ENCODE results near the gene FBXO4. TPM values are rescaled to one million over a fixed set of nuclear protein-coding genes. Genes with fewer than 3 reads are reported as not detected.
A peak's percentile ranks its signal among the peaks of the same experiment; 100 is the strongest.

The FBXO4 gene
- total and polyA plus RNA-seq, 2 of the 8 experiments (the other 6 are each of a cell fraction or from before 2014, with no cell fraction given) = 0.60 to 0.88 TPM

DNA sequence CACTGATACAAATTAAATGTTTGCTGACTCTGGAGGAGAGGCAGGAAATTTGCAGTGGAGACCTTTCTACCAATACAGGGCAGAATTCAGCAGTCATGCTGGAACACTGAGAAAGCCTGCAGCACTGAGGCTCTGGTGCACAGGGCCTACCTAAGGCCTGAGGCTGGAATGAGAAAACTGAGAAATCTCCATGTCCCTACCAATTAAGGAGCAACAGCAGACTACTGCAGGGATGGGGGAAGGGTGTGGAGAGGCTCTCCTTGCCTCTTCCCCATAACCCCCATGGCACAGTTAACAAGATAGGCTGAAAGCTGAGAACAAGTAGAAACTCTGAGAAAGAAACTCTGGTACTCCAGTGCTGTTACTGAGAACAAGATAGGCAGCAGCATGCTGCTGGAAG lies 10.5 kb downstream of the FBXO4 start:
- H4K91ac ChIP-seq (replicated peaks; ENCODE audit: insufficient read length, low read length) = no peak overlapping the region
- H2BK12ac ChIP-seq (ENCODE audit: low read depth, low read length) = 0 out of 2 replicates have a peak overlapping the region, but pooled peaks have one; percentile 13
- no peak overlapping the region for H3K4me3 ChIP-seq (ENCODE audit: extremely low read depth in 1 of 4, insufficient read depth in 2 of 4, low read depth in 3 of 4, low read length in 4 of 4)
- DNase-seq (ENCODE audit: low read depth in 1 of 2, low spot score in 2 of 2) (no peak), FAIRE-seq (no peak)
- H3K18ac ChIP-seq (ENCODE audit: extremely low read depth, low read length) = no peak overlapping the region
- H4K8ac ChIP-seq (ENCODE audit: extremely low read depth, insufficient read depth, low read length) = no peak overlapping the region
- no peak overlapping the region for H2BK120ac ChIP-seq (replicated peaks; ENCODE audit: low read depth, low read length)
- ChIA-PET CTCF (ENCODE audit: partially characterized antibody) (no interaction called here), POLR2A (ENCODE audit: partially characterized antibody) (interaction anchor here (1.6 kb wide), 1 partner anchor 10 kb away, joined by 5 read pairs; the partner anchor contains the start of gene FBXO4)
- H3K4ac ChIP-seq (replicated peaks; ENCODE audit: insufficient read length, low read depth, low read length) = no peak overlapping the region
- no peaks in the 10 kb centered on the region for H3K27me3 ChIP-seq (replicated peaks in 1 of 4; ENCODE audit: control insufficient read depth in 3 of 4, extremely low read depth in 1 of 4, insufficient read depth in 3 of 4, low read length in 3 of 4)
- no peak overlapping the region for H3K27ac ChIP-seq (ENCODE audit: low read depth, low read length)
- H2BK15ac ChIP-seq (ENCODE audit: low read length) = no peak overlapping the region
- H2BK20ac ChIP-seq (ENCODE audit: low read length) = no peak overlapping the region
- H4K20me1 ChIP-seq (replicated peaks in 1 of 2; ENCODE audit: control insufficient read depth in 1 of 2, insufficient read depth in 2 of 2, low read length in 2 of 2) = no peaks in the 10 kb centered on the region
- no peak overlapping the region for H2BK5ac ChIP-seq (ENCODE audit: low read depth, low read length)
- H3K4me1 ChIP-seq (replicated peaks in 1 of 4; ENCODE audit: control insufficient read depth in 3 of 4, insufficient read depth in 4 of 4, low read length in 3 of 4) = no peaks in the 10 kb centered on the region
- H2AFZ ChIP-seq (ENCODE audit: low read length) = peak overlapping the region; percentile 72
- H3K23me2 ChIP-seq (ENCODE audit: low read depth, low read length) = no peaks in the 10 kb centered on the region
- H3K4me2 ChIP-seq (ENCODE audit: insufficient read depth in 1 of 2, low read depth in 2 of 2, low read length in 2 of 2) = no peak overlapping the region
- no peak overlapping the region for H3K14ac ChIP-seq (ENCODE audit: insufficient read length)
- TF ChIP-seq CEBPB (IDR thresholded peaks at IDR 0.05; ENCODE audit: low read depth, low read length) = no peak
- TF ChIP-seq BRCA1 (IDR thresholded peaks at IDR 0.05; ENCODE audit: low read depth, low read length) = no peak
- no peak for TF ChIP-seq JUND (IDR thresholded peaks at IDR 0.05; ENCODE audit: low read length)
- TF ChIP-seq CREB1 (IDR thresholded peaks at IDR 0.05) = no peak
- TF ChIP-seq BCL11A (IDR thresholded peaks at IDR 0.05; ENCODE audit: low read depth in 2 of 2, low read length in 2 of 2) = no peak
- no peak for TF ChIP-seq EP300 (IDR thresholded peaks at IDR 0.05; ENCODE audit: borderline replicate concordance in 1 of 2, low read depth in 2 of 2, low read length in 2 of 2)
- no peak for TF ChIP-seq POLR2A (IDR thresholded peaks at IDR 0.05; ENCODE audit: control extremely low read depth in 1 of 2, low read depth in 2 of 2, low read length in 2 of 2)
- no peak for TF ChIP-seq HDAC6 (IDR thresholded peaks at IDR 0.05; ENCODE audit: low read depth, low read length)
- TF ChIP-seq RAD21 (IDR thresholded peaks at IDR 0.05 in 1 of 2, conservative IDR thresholded peaks at IDR 0.05 in 1 of 2; ENCODE audit: low read depth in 2 of 2, low read length in 2 of 2) = no peak
- TF ChIP-seq FOSL1 (IDR thresholded peaks at IDR 0.05; ENCODE audit: insufficient read depth, low read depth, low read length) = no peak
- TF ChIP-seq RBBP5 (IDR thresholded peaks at IDR 0.05; ENCODE audit: borderline replicate concordance, low read depth, low read length) = no peak
- H3K9me3 ChIP-seq (ENCODE audit: insufficient read depth in 2 of 2, low read depth in 1 of 2, low read length in 1 of 2) = no peaks in the 10 kb centered on the region
- no peaks in the 10 kb centered on the region for H3K79me2 ChIP-seq (ENCODE audit: control insufficient read depth in 1 of 2, insufficient read depth in 2 of 2, low read length in 2 of 2)
- no peak overlapping the region for H4K5ac ChIP-seq (ENCODE audit: insufficient read length, low read depth, low read length)
- H2AK5ac ChIP-seq (ENCODE audit: low read depth, low read length) = no peak overlapping the region
- H3K23ac ChIP-seq (ENCODE audit: insufficient read length) = no peak overlapping the region
- no peak overlapping the region for H3K56ac ChIP-seq (replicated peaks; ENCODE audit: insufficient read length, low read depth, low read length)
- no peak overlapping the region for H3K9ac ChIP-seq (replicated peaks in 1 of 4; ENCODE audit: extremely low read depth in 1 of 4, low read depth in 3 of 4, low read length in 3 of 4)
- no peaks in the 10 kb centered on the region for H3K79me1 ChIP-seq (ENCODE audit: low read depth, low read length)
- H3K36me3 ChIP-seq (ENCODE audit: control insufficient read depth in 2 of 4, insufficient read depth in 4 of 4, low read length in 3 of 4) = no peaks in the 10 kb centered on the region

Measured in H1 (cell line).